ENCODE data around the gene COQ5. TPM values are rescaled to one million over a fixed set of nuclear protein-coding genes. Genes with fewer than 3 reads are reported as not detected.

COQ5 gene
- total RNA-seq, 4 donors from 2014 or later = 19.3 to 27.6 (median 22.6) TPM

DNA sequence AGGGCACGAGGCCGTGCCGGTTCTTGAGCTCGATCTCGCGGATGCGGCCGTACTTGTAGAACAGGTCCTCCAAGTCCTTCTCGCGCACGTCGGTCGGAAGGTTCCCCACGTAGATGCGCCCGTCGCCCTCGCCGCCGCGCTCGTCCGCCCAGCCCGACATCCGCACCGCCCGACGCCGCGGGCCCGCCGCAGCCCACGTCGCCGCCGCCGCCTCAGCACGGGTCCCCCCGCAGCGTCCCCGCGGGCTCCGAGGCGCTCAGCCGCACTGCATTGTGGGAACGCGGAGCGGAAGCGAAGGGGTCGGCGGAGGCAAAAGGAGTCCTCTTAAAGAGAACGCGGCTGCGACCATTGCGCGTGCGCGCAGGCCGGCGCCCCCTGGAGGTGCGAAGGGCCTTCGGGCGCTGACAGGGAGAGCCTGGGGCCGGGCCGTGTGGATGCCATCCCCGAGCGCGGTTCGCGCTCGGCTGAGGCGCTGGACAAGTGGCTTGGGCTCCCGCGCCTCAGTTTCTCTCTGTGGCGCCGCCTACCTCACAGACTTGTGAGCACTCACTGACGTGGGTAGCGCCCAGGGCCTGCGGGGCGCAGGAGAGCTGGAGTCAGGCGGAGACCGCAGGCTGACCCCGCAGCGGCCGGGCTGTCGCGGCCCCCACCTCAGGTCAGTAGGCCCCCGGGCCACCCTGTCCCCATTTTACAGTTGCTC lies 59.4 kb downstream of the COQ5 start, which contains the start of gene SRSF9:
SRSF9 (minus strand) TSS at position 299 of the 700 bp plus-strand sequence; CDS start at position 160, 139 bp downstream.
- Histone ChIP-seq H3K9me3 (no peaks in the 10 kb centered on the region), H3K36me3 (peaks cover 0 to 24% of the 10 kb centered on the region in 2 donors), H3K27ac (peak within 1 kb of the TSS; percentile 82 to 96 (median 92)), H3K27me3 (no peaks in the 10 kb centered on the region), H3K4me3 (peak within 1 kb of the TSS; percentile 83 to 86), H3K4me1 (peaks cover 0 to 56% (median 25%) of the 10 kb centered on the region in 3 donors)
- peak; percentile 96 for ATAC-seq
- no CpG with 5 or more reads among the region's 88 CpGs for WGBS, 2 donors (ENCODE audit: low coverage in 1 of 2)
- TF ChIP-seq POLR2A (IDR thresholded peaks at IDR 0.05) (peak; percentile 73 to 81), CTCF (IDR thresholded peaks at IDR 0.05) (peak; percentile 86 to 94 (median 91)), POLR2AphosphoS5 (IDR thresholded peaks at IDR 0.05) (peak; percentile 85), EP300 (IDR thresholded peaks at IDR 0.05) (no peak)

GRCh38 chr12:120468821-120469449 lies 60.0 kb downstream of the COQ5 start:
- no peak for TF ChIP-seq POLR2A (IDR thresholded peaks at IDR 0.05)
- TF ChIP-seq EP300 (IDR thresholded peaks at IDR 0.05) = no peak
- TF ChIP-seq CTCF (IDR thresholded peaks at IDR 0.05) = no peak
- no peak for TF ChIP-seq POLR2AphosphoS5 (IDR thresholded peaks at IDR 0.05)

GRCh38 chr12:120468325-120468820 lies 60.6 kb downstream of the COQ5 start:
- Histone ChIP-seq H3K36me3 (peaks cover 0 to 36% of the 10 kb centered on the region in 2 donors), H3K4me3 (peak overlapping the region; percentile 83 to 86), H3K4me1 (peaks cover 0 to 56% (median 25%) of the 10 kb centered on the region in 3 donors), H3K27me3 (no peaks in the 10 kb centered on the region), H3K27ac (peak overlapping the region; percentile 82 to 96 (median 92)), H3K9me3 (no peaks in the 10 kb centered on the region)
- TF ChIP-seq POLR2AphosphoS5 (IDR thresholded peaks at IDR 0.05) (no peak), POLR2A (IDR thresholded peaks at IDR 0.05) (no peak), EP300 (IDR thresholded peaks at IDR 0.05) (no peak), CTCF (IDR thresholded peaks at IDR 0.05) (no peak)
- WGBS, 2 donors (ENCODE audit: low coverage in 1 of 2) = 2 to 4% methylated on average over 8 of the region's 23 CpGs
- ATAC-seq = peak; percentile 5

More at GRCh38 chr12:120468821-120469449, 60.0 kb downstream of the COQ5 start:
- Histone ChIP-seq H3K27ac (peak overlapping the region; percentile 82 to 96 (median 92)), H3K9me3 (no peaks in the 10 kb centered on the region), H3K4me1 (peaks cover 0 to 56% (median 25%) of the 10 kb centered on the region in 3 donors), H3K27me3 (no peaks in the 10 kb centered on the region), H3K36me3 (peaks cover 0 to 31% of the 10 kb centered on the region in 2 donors), H3K4me3 (peak overlapping the region; percentile 83 to 86)
- WGBS, 2 donors (ENCODE audit: low coverage in 1 of 2) = no CpG with 5 or more reads among the region's 57 CpGs
- peak; percentile 4 for ATAC-seq

DNA sequence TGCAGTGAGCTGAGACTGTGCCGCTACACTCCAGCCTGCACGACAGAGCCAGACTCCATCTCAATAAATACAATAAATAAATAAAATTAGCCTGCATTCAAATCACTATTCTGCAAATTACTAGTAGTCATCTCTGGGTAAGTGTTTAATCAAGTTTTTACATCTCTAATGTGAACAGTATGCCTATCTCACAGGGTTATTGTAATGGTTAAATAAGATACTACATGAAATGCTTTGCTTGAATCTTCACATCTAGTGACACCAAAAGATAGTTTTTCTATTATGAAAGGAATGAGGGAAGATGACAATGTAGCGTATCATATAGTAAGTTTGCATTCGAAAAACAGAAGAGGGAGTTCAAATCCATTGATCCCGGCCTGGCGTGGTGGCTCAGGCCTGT lies 61.5 kb downstream of the COQ5 start:
- 83 to 93% methylated on average over 5 to 6 of the region's 6 CpGs for WGBS, 2 donors (ENCODE audit: low coverage in 1 of 2)
- Histone ChIP-seq H3K36me3 (peaks cover 0 to 46% of the 10 kb centered on the region in 2 donors), H3K27ac (no peak overlapping the region), H3K9me3 (no peaks in the 10 kb centered on the region), H3K27me3 (no peaks in the 10 kb centered on the region), H3K4me3 (no peak overlapping the region), H3K4me1 (peaks cover 0 to 56% (median 25%) of the 10 kb centered on the region in 3 donors)
- no peak for ATAC-seq
- TF ChIP-seq POLR2AphosphoS5 (IDR thresholded peaks at IDR 0.05) = no peak

- no peak for ATAC-seq
- no peaks in the 10 kb centered on the region for H3K27me3 ChIP-seq
- peak; percentile 19 to 58 (median 42) for TF ChIP-seq CTCF (IDR thresholded peaks at IDR 0.05)
- TF ChIP-seq POLR2A (IDR thresholded peaks at IDR 0.05) = no peak
- H3K9me3 ChIP-seq = no peaks in the 10 kb centered on the region
- peaks cover 0 to 54% (median 25%) of the 10 kb centered on the region in 3 donors for H3K4me1 ChIP-seq
- H3K4me3 ChIP-seq = no peak overlapping the region
- 44 to 48% methylated on average over 8 of the region's 8 CpGs for WGBS, 2 donors (ENCODE audit: low coverage in 1 of 2)
- peaks cover 4 to 53% of the 10 kb centered on the region in 2 donors for H3K36me3 ChIP-seq
- no peak overlapping the region for H3K27ac ChIP-seq
Measured at GRCh38 chr12:120466560-120467315, 62.2 kb downstream of the COQ5 start.

Measured in gastroesophageal sphincter (tissue), 4 donors.